ENCODE measurements around the gene UBE4A. TPM values are rescaled to one million over a fixed set of nuclear protein-coding genes. Genes with fewer than 3 reads are reported as not detected.

The UBE4A gene
- total RNA-seq (2014; rRNA removed; shearing (Covaris generic)) = 39.5 and 56.5 TPM in 2 replicates

GRCh38 chr11:118359295-118359958 is at the start of gene UBE4A:
Gene UBE4A, plus strand, starts transcription at chr11:118359600. Its CDS starts 5,481 bp downstream, at chr11:118365081.
- peak; percentile 91 for DNase-seq (ENCODE audit: low read depth)

GRCh38 chr11:118310271-118310670 is 49.1 kb upstream of the UBE4A start:
- no peak for DNase-seq (ENCODE audit: low read depth)

- no peak for DNase-seq (ENCODE audit: low read depth)
Measured at GRCh38 chr11:118310781-118311485, 48.5 kb upstream of the UBE4A start.

GRCh38 chr11:118311518-118311917 is 47.9 kb upstream of the UBE4A start:
- DNase-seq (ENCODE audit: low read depth) = no peak

GRCh38 chr11:118312328-118312727 is 47.1 kb upstream of the UBE4A start:
- DNase-seq (ENCODE audit: low read depth) = no peak

- DNase-seq (ENCODE audit: low read depth) = no peak
Measured at GRCh38 chr11:118313242-118313641, 46.2 kb upstream of the UBE4A start.

GRCh38 chr11:118314988-118315411 is 44.4 kb upstream of the UBE4A start:
- no peak for DNase-seq (ENCODE audit: low read depth)

- no peak for DNase-seq (ENCODE audit: low read depth)
Measured at GRCh38 chr11:118318124-118318523, 41.3 kb upstream of the UBE4A start.

GRCh38 chr11:118318581-118319336 is 40.6 kb upstream of the UBE4A start:
- DNase-seq (ENCODE audit: low read depth) = no peak

- DNase-seq (ENCODE audit: low read depth) = no peak
Measured at GRCh38 chr11:118319337-118319707, 40.1 kb upstream of the UBE4A start.

- no peak for DNase-seq (ENCODE audit: low read depth)
Measured at GRCh38 chr11:118320515-118320914, 38.9 kb upstream of the UBE4A start.

- peak; percentile 36 for DNase-seq (ENCODE audit: low read depth)
Measured at GRCh38 chr11:118321386-118322082, 37.9 kb upstream of the UBE4A start.

- DNase-seq (ENCODE audit: low read depth) = no peak
Measured at GRCh38 chr11:118322721-118323120, 36.7 kb upstream of the UBE4A start.

- no peak for DNase-seq (ENCODE audit: low read depth)
Measured at GRCh38 chr11:118325283-118325682, 34.1 kb upstream of the UBE4A start.

GRCh38 chr11:118328745-118329144 is 30.7 kb upstream of the UBE4A start:
- DNase-seq (ENCODE audit: low read depth) = no peak

GRCh38 chr11:118334745-118335144 is 24.7 kb upstream of the UBE4A start:
- DNase-seq (ENCODE audit: low read depth) = no peak

- peak; percentile 55 for DNase-seq (ENCODE audit: low read depth)
Measured at GRCh38 chr11:118338637-118339061, 20.8 kb upstream of the UBE4A start.

- DNase-seq (ENCODE audit: low read depth) = no peak
Measured at GRCh38 chr11:118339281-118339961, 20.0 kb upstream of the UBE4A start.

GRCh38 chr11:118340449-118340848 is 19.0 kb upstream of the UBE4A start:
- DNase-seq (ENCODE audit: low read depth) = no peak

GRCh38 chr11:118341261-118341660 is 18.1 kb upstream of the UBE4A start:
- DNase-seq (ENCODE audit: low read depth) = no peak

GRCh38 chr11:118341815-118342489 is 17.4 kb upstream of the UBE4A start:
- no peak for DNase-seq (ENCODE audit: low read depth)

All from M059J (cell line).